Vagina (tissue), 2 donors: ENCODE measurements around the gene TACR3.

Experiments
- CTCF ChIP-seq, 3 experiments: fragments of 450-650 bp in 2 of 3; fragments of 200-600 bp in 1 of 3; sonication (generic) in 1 of 3; IDR thresholded peaks; one replicate each; pipeline ENCODE4 v1.5.1; 2017 to 2019; ENCODE audit warnings: antibody characterized with exemption in 3 of 3, mild to moderate bottlenecking in 2 of 3, moderate library complexity in 2 of 3
- POLR2A ChIP-seq, 2 donors: fragments of 450-650 bp; IDR thresholded peaks; one replicate each; pipeline ENCODE4 v1.6.1; 2017; ENCODE audit warnings: antibody characterized with exemption in 2 of 2, mild to moderate bottlenecking in 2 of 2, moderate library complexity in 2 of 2

DNA sequence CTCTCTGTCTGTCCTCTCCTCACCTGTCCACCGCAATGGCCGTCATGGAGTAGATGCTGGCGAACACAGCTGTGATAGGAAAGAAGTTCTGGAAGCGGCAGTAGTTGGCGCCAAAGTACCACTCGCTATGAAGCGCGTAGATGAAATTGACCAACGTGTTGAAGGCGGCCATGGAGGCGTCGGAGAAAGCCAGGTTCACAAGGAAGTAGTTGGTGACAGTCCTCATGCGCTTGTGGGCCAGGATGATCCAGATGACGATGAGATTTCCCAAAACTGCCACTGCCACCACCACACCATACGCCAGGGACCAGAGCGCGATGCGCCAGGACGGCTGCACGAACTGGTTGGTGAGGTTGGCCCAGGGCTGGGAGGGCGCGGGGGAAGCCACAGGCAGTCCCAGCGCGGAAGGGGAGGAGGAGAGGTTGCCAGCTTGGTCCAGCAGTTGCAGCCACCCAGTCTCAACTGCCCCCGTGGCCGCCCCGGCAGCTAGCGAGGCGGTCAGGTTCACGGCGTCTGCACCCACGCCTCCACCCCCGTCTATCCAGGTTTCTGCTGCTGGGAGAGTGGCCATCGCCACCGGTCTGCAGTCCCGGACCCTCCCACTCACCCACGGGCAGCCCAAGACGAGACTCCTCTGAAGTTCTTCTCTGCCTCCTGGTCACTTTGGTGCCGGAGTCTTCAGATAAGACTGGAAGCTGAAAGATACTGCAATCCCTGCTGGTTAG, 518 bp downstream of the TACR3 start:
- no peak for TF ChIP-seq CTCF (IDR thresholded peaks at IDR 0.05)
- TF ChIP-seq POLR2A (IDR thresholded peaks at IDR 0.05) = no peak
